Left colon (tissue), 2 donors: Measurements from ENCODE around the gene CCM2. TPM values are rescaled to one million over a fixed set of nuclear protein-coding genes. Genes with fewer than 3 reads are reported as not detected.

Experiments used
- ATAC-seq: fragments of 200-7000 bp; cut with Tn5 transposase; one replicate; pipeline ENCODE4 v1.9.1; 2020; ENCODE audit warnings: mild to moderate bottlenecking, moderate library complexity
- DNase-seq, 2 donors: peaks; one replicate each; pipeline ENCODE4 v3.0.0-alpha.2; 2020
- intact Hi-C, 2 donors: fragments of 100-400 bp; cut with DNase I in 1 of 2; cut with micrococcal nuclease in 1 of 2; formaldehyde crosslinking; loops; one replicate each; pipeline versions ENCODE4 v1.11.2 to v1.14.0; 2022; cut with DNase I, micrococcal nuclease
- total RNA-seq, 2 donors: library from RNA; stranded (reverse); fragmentation: NEBNext Ultra II Directional; extraction: Animal tissue kit (Norgen Biotek cat#: 25700); gene quantifications; one replicate each; pipeline ENCODE4 v1.2.1, GENCODE V29; 2021
- donor health status: DM: no; HTN: no; CAD: no.
- donor health status: DM: yes; HTN: yes; CAD: no.

The CCM2 gene
- total RNA-seq, 2 donors from 2014 or later, result 33.7 to 39.1 TPM

DNA sequence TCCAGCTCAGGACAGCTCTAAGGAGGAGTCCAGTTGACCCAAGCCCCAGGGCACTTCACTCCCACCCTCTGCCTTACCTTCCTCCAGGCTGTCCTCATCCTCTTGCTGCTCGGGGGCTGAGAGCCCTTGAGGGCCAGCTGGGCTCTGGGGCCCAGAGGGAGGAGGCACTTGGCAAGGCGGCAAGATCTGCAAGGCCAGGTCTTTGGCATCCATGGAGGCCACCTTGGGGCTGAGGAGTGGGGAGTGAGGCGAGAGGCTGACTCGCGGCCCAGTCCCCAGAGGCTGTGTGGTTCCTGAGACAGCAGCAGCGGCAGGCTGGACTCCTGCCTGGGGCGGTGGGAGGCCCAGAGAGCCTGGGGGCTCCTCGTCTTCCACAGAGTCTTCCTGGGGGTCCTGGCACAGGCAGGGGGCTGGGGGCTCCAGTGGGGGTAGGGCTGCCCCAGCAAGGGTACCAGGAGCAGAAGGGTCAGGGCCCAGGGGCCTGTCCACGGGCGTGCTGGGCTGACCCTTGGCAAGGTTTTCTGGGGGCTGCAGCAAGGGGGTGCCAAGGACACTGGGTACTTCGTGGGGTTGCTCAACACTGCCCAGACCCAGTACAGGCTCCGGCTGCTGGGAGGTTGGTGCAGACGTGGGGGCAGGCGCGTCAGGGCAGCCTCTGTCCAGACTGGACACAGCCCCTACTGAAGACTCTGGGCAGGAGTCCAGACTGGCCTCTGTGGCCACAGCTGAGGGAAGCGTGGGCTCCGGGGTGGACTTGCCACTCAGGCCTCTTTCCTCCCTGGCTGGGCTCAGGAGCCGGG, 82.2 kb downstream of the CCM2 start:
- intact Hi-C loops, result no loop called here
- peak in 1 of 2 donors; percentile 21 for DNase-seq
- ATAC-seq, result no peak

DNA sequence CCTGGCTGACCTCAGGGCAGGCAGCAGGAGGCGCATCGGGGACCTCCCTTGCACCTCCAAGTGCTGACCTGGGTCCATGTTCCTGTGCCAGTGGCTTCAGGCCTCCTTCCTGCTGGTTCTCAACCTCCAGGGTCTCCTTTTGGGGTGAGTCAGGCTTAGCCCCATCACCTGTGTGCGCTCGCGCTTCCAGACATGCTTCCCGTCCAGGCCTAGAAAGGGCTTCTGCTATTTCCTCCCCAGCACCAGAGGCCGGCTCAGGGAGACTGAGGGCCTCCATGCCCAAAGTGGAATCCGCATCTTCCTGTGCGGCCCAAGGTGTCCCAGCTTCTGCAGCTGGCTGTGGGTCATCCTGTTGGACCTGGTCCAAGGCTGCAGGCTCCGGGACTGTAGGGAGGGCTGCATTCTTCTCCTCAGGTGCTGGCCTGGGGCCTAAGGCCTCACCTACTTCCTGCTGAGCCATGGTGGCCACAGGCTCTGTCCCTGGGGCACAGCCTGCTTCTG, 82.9 kb downstream of the CCM2 start:
- DNase-seq (peak in 1 of 2 donors; percentile 19), ATAC-seq (no peak)
- intact Hi-C loops, result no loop called here

GRCh38 chr7:45084336-45084735, 84.3 kb downstream of the CCM2 start:
- no peak for ATAC-seq
- DNase-seq, result peak in 1 of 2 donors; percentile 16
- intact Hi-C loops, result no loop called here

- intact Hi-C loops, result no loop called here
- ATAC-seq (no peak), DNase-seq (peak in 1 of 2 donors; percentile 16)
Measured at GRCh38 chr7:45084901-45085618, 85.1 kb downstream of the CCM2 start.

DNA sequence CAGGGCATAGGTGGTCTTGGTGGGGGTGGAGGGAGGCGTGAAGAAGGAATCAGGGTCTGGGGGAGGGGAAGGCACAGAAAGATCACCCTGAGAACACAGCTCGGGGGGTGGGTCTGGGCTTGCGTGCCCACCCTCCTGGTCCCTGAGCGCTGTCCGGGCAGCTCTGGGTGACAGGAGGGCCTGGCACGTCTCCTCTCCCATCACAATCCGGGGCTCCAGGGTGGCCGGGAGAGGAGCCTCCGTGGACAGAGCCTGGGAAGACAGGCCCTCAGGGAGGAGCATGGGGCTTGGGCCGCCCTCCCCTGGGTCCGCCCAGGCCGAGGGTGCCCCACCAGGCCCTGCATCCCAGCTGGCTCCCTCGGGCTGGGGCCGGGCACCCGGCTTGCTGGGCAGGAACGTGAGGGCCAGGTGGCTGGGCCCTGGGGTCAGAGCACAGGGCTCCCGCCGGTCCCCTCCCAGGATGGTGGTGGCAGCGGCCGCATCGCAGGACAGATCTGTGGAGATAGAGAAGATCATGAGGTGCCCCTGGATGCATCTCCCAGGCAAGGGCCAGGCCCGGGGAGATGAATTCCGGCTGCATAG, 85.7 kb downstream of the CCM2 start:
- DNase-seq (no peak), ATAC-seq (no peak)
- intact Hi-C loops, result no loop called here

DNA sequence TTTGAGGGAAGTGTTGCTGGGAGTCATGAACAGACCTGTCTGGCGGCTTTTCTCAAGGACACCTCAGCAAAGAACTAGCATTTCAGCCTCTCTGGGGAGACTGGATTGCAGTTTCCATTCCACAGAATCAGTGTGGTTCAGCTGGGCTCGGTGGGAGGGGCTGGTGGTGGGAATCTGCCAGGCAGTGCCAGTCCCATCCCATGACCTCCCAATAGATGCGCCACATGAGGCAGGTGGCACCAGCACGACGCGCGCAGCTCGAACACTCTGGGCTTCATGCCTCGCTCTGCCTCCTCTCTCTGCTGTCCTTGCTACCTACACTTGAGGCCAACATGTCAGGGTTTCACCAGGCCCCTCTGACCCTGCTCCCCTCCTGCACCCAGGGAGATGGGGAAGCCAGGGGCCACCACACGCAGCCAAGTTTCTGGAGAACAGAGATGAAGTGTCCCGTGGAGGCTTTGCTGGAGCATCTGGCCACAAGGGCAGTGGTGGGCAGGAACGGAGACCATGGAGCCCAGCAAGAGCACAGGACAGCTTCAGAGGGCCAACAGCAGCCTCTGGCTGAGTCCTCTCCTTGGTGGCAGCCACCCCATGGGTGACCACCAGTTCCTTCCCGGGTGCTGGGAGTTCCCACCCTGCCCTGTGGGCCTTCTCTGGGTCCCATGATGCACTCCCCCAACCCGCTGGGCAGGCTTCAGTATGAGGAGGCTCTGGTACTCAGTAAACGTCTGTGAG, 86.5 kb downstream of the CCM2 start:
- DNase-seq (no peak), ATAC-seq (no peak)
- intact Hi-C loops, result no loop called here

- DNase-seq, result no peak
- intact Hi-C loops, result no loop called here
- ATAC-seq, result no peak
Measured at GRCh38 chr7:45087301-45088145, 87.5 kb downstream of the CCM2 start.

- intact Hi-C loops, result no loop called here
- ATAC-seq (no peak), DNase-seq (no peak)
Measured at GRCh38 chr7:45088146-45088701, 88.2 kb downstream of the CCM2 start.

DNA sequence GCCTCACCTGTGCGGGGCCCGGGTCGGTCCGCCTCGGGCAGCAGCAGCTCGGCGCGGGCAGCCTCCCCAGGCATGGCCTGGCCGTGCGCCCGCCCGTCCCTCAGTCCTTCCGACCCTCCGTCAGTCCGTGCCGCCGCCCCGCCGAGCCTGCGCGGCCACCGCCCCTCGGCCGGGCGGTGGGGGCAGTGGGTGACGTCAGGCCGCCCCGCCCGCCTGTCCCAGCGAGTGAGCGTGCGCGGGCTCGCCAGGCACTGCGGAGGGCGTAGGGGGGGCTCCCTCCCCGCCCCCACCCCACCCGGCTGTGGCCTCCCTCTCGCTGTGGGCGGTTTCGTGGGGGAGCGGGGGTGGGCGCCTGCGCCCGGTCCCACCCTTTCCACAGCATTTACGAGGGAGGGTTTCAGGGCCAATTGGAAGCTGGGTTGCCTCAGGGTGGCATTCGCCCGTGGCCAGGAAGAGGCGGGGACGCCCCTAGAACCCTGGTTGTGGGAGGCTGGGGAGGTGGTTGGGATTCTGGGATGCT, 88.9 kb downstream of the CCM2 start, which contains the start of gene NACAD:
TSS of gene NACAD (minus strand) at position 149 of the 520 bp plus-strand sequence. CDS start at position 74, 75 bp downstream.
- ATAC-seq (peak; percentile 67), DNase-seq (peak; percentile 28 to 34)
- intact Hi-C loops, result no loop called here

GRCh38 chr7:45089341-45089891, 89.4 kb downstream of the CCM2 start:
- intact Hi-C loops, result no loop called here
- DNase-seq (peak; percentile 42 to 59), ATAC-seq (peak; percentile 54)

DNA sequence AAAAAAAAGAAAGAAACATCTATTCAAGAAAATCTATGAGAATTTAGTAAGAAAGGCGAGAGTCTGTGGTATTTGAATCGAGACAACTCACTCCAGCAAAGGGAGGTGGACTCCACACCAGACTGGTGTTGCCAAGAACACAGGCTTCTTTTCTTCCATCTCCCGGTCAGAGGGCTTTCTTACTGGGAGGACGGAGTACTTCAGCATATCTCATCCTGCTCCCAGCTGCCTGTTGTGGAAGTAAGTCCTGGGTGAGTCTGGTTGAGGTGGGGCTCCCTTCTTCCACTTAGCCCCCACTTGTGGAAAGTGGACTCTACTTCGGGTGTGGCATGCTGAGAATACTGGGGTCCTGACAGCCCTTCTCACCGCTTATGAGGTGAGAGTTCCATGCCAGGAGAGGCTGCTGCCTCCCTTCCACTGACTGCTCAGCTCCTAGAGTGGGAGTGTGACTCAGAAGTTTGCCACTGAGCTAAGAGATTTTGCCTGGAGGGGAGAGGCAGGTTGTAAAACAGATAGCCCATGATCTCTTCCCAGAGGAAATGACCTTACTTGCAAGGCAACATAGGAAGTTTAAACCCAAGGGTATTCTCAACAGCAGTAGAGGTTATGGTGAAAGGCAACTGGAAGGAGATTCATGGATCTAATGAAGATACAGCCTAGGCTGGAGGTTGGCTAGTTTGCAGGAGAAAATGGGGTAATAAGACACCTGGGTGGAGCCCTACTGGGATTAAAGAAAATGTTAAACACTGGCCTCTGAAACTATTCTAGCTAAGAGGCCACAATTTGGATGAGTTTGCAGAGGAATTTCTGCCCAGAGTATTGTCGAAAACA, 92.3 kb downstream of the CCM2 start:
- intact Hi-C loops, result no loop called here
- DNase-seq (no peak), ATAC-seq (no peak)

GRCh38 chr7:45092931-45093235, 92.9 kb downstream of the CCM2 start:
- DNase-seq (no peak), ATAC-seq (no peak)
- intact Hi-C loops, result no loop called here

- no peak for DNase-seq
- intact Hi-C loops, result no loop called here
Measured at GRCh38 chr7:45098983-45099839, 99.2 kb downstream of the CCM2 start.

DNA sequence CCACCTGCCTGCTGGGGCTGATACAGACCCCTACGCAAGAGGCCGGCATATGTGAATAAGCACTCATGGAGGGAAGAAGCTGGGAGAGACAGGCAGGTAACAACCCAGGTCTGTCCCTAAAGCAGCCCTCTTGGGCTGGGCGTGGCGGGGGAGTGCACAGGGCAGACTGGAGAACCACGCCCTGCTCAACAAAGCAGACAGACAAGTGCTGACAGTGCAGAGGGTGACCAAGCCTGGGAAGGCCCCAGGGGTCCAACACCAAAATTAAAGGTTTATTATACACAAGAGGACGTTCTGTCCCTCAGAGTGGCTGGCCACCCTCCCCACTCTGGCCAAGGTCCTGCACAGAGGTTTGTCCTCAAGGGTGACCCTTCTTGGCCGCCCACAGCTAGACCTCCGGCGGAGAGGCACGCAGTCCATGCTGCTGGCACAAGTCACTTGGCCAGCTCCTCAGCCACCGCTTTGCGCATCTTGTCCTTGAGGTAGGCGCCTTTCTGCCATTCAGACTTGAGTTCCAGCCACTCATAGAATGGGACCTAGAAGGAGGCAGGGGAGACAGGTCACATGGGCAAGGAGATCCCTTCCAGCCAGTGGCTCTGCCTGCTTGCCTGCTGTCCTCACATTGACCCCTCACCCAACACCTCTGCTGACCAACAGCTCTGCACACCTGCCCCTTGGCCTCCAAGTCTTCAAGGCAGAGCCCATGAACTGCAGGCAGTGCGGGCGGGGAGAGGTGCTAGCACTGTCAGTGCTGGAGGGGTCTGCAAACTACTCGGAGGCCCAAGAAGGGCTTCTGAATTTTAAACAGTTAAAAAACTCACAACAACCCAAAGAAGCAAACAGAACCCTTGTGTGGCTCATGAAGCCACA, 100.1 kb downstream of the CCM2 start:
- DNase-seq (no peak), ATAC-seq (peak; percentile 47)
- intact Hi-C loops, result no loop called here

More at GRCh38 chr7:45098983-45099839, 99.2 kb downstream of the CCM2 start:
- peak; percentile 29 for ATAC-seq
